ENCODE data around the gene GOLT1A. TPM values are rescaled to one million over a fixed set of nuclear protein-coding genes. Genes with fewer than 3 reads are reported as not detected.

GOLT1A gene
- total and polyA plus RNA-seq, 2 donors (not counting 1 experiment from before 2014, with no cell fraction given): 0.50 TPM; not detected in 1

DNA sequence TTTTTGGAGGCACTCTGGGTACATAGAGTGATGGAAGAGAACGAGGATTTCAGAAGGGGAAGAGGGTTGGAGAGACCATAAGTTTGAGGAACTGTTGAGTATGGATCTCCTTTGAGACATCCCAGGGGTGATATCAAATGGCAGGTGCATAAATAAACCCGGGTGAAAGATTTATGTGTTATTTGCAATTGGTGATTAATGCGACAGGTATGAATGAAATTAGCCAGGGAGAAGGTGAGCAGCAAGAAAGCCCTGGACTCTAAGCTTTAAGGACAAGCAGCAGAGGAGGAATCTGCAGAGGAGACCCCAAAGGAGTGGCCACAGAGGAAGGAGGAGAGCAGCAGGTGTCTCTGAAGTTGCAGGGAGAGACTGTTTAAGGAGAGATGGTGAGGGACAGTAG is 38.8 kb downstream of the GOLT1A start:
- Histone ChIP-seq H3K9me3 (ENCODE audit: control insufficient read depth, insufficient read depth, low read depth, low read length) (no peaks in the 10 kb centered on the region), H3K4me2 (ENCODE audit: extremely low read depth, insufficient read depth, low read length) (no peak overlapping the region), H3K27ac (ENCODE audit: insufficient read depth, low read length) (no peak overlapping the region), H3K79me2 (ENCODE audit: control insufficient read depth, insufficient read depth, low read length) (no peaks in the 10 kb centered on the region), H3K4me1 (ENCODE audit: control insufficient read depth, extremely low read depth, insufficient read depth, low read length) (peaks cover 3% of the 10 kb centered on the region), H3K27me3 (ENCODE audit: control insufficient read depth, insufficient read depth, low read length) (no peaks in the 10 kb centered on the region), H2AFZ (ENCODE audit: low read length) (no peak overlapping the region), H3K36me3 (ENCODE audit: control insufficient read depth, insufficient read depth, low read length) (no peaks in the 10 kb centered on the region), H3K9ac (ENCODE audit: insufficient read depth, low read length) (no peak overlapping the region), H3K4me3 (replicated peaks in 1 of 4; ENCODE audit: control extremely low read depth in 1 of 4, insufficient read depth in 1 of 4, low read depth in 3 of 4, low read length in 4 of 4) (no peak overlapping the region), H4K20me1 (ENCODE audit: control insufficient read depth, extremely low read depth, insufficient read depth, low read length) (no peaks in the 10 kb centered on the region)
- no peak for DNase-seq (ENCODE audit: low read depth in 2 of 2)
- TF ChIP-seq, protein P1, sequence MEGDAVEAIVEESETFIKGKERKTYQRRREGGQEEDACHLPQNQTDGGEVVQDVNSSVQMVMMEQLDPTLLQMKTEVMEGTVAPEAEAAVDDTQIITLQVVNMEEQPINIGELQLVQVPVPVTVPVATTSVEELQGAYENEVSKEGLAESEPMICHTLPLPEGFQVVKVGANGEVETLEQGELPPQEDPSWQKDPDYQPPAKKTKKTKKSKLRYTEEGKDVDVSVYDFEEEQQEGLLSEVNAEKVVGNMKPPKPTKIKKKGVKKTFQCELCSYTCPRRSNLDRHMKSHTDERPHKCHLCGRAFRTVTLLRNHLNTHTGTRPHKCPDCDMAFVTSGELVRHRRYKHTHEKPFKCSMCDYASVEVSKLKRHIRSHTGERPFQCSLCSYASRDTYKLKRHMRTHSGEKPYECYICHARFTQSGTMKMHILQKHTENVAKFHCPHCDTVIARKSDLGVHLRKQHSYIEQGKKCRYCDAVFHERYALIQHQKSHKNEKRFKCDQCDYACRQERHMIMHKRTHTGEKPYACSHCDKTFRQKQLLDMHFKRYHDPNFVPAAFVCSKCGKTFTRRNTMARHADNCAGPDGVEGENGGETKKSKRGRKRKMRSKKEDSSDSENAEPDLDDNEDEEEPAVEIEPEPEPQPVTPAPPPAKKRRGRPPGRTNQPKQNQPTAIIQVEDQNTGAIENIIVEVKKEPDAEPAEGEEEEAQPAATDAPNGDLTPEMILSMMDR (conservative IDR thresholded peaks at IDR 0.05 in 1 of 2, IDR thresholded peaks at IDR 0.05 in 1 of 2; ENCODE audit: low read depth in 1 of 2, low read length in 2 of 2): no peak
- TF ChIP-seq EZH2 (IDR thresholded peaks at IDR 0.05; ENCODE audit: low read length, missing control alignments): no peak

GRCh38 chr1:204172404-204173029 is 41.3 kb downstream of the GOLT1A start:
- no peaks in the 10 kb centered on the region for H3K27me3 ChIP-seq (ENCODE audit: control insufficient read depth, insufficient read depth, low read length)
- H3K4me1 ChIP-seq (ENCODE audit: control insufficient read depth, extremely low read depth, insufficient read depth, low read length): peaks cover 3% of the 10 kb centered on the region
- no peaks in the 10 kb centered on the region for H3K36me3 ChIP-seq (ENCODE audit: control insufficient read depth, insufficient read depth, low read length)
- H4K20me1 ChIP-seq (ENCODE audit: control insufficient read depth, extremely low read depth, insufficient read depth, low read length): no peaks in the 10 kb centered on the region
- H3K27ac ChIP-seq (ENCODE audit: insufficient read depth, low read length): no peak overlapping the region
- no peak for TF ChIP-seq EZH2 (IDR thresholded peaks at IDR 0.05; ENCODE audit: low read length, missing control alignments)
- TF ChIP-seq, protein P1 (conservative IDR thresholded peaks at IDR 0.05 in 1 of 2, IDR thresholded peaks at IDR 0.05 in 1 of 2; ENCODE audit: low read depth in 1 of 2, low read length in 2 of 2): no peak
- no peaks in the 10 kb centered on the region for H3K9me3 ChIP-seq (ENCODE audit: control insufficient read depth, insufficient read depth, low read depth, low read length)
- H3K79me2 ChIP-seq (ENCODE audit: control insufficient read depth, insufficient read depth, low read length): no peaks in the 10 kb centered on the region
- no peak overlapping the region for H3K4me2 ChIP-seq (ENCODE audit: extremely low read depth, insufficient read depth, low read length)
- H2AFZ ChIP-seq (ENCODE audit: low read length): no peak overlapping the region
- no peak for DNase-seq (ENCODE audit: low read depth in 2 of 2)
- no peak overlapping the region for H3K9ac ChIP-seq (ENCODE audit: insufficient read depth, low read length)
- no peak overlapping the region for H3K4me3 ChIP-seq (replicated peaks in 1 of 4; ENCODE audit: control extremely low read depth in 1 of 4, insufficient read depth in 1 of 4, low read depth in 3 of 4, low read length in 4 of 4)

GRCh38 chr1:204171751-204172178 is 42.0 kb downstream of the GOLT1A start:
- Histone ChIP-seq H3K4me1 (ENCODE audit: control insufficient read depth, extremely low read depth, insufficient read depth, low read length) (peaks cover 3% of the 10 kb centered on the region), H3K9me3 (ENCODE audit: control insufficient read depth, insufficient read depth, low read depth, low read length) (no peaks in the 10 kb centered on the region), H3K36me3 (ENCODE audit: control insufficient read depth, insufficient read depth, low read length) (no peaks in the 10 kb centered on the region), H2AFZ (ENCODE audit: low read length) (no peak overlapping the region), H3K27ac (ENCODE audit: insufficient read depth, low read length) (no peak overlapping the region), H3K4me3 (replicated peaks in 1 of 4; ENCODE audit: control extremely low read depth in 1 of 4, insufficient read depth in 1 of 4, low read depth in 3 of 4, low read length in 4 of 4) (no peak overlapping the region), H3K9ac (ENCODE audit: insufficient read depth, low read length) (no peak overlapping the region), H3K79me2 (ENCODE audit: control insufficient read depth, insufficient read depth, low read length) (no peaks in the 10 kb centered on the region), H3K27me3 (ENCODE audit: control insufficient read depth, insufficient read depth, low read length) (no peaks in the 10 kb centered on the region), H4K20me1 (ENCODE audit: control insufficient read depth, extremely low read depth, insufficient read depth, low read length) (no peaks in the 10 kb centered on the region), H3K4me2 (ENCODE audit: extremely low read depth, insufficient read depth, low read length) (no peak overlapping the region)
- peak in 1 of 2 donors; percentile 79 for DNase-seq (ENCODE audit: low read depth in 2 of 2)
- TF ChIP-seq, protein P1 (conservative IDR thresholded peaks at IDR 0.05 in 1 of 2, IDR thresholded peaks at IDR 0.05 in 1 of 2; ENCODE audit: low read depth in 1 of 2, low read length in 2 of 2): no peak
- TF ChIP-seq EZH2 (IDR thresholded peaks at IDR 0.05; ENCODE audit: low read length, missing control alignments): no peak
